ENCODE measurements around the gene NCAPG. TPM values are rescaled to one million over a fixed set of nuclear protein-coding genes. Genes with fewer than 3 reads are reported as not detected.

The NCAPG gene
- polyA plus RNA-seq, 1 donor from 2014 or later = 3.1 TPM

- H4K20me1 ChIP-seq (ENCODE audit: insufficient read depth) = no peaks in the 10 kb centered on the region
- H3K4me3 ChIP-seq (ENCODE audit: low read length) = no peak overlapping the region
- no peak overlapping the region for H3K9ac ChIP-seq (ENCODE audit: low read length)
- no peak overlapping the region for H2AFZ ChIP-seq (ENCODE audit: low read depth, low read length)
- H3K36me3 ChIP-seq (ENCODE audit: insufficient read depth, low read length) = no peaks in the 10 kb centered on the region
- H3K9me2 ChIP-seq (ENCODE audit: insufficient read depth, low read length) = no peaks in the 10 kb centered on the region
- H3F3A ChIP-seq (ENCODE audit: insufficient read depth, low read length, poor library complexity, severe bottlenecking) = no peaks in the 10 kb centered on the region
- TF ChIP-seq TAF1 (IDR thresholded peaks at IDR 0.05; ENCODE audit: low read depth) (no peak), RAD21 (conservative IDR thresholded peaks at IDR 0.05) (no peak), SMC3 (conservative IDR thresholded peaks at IDR 0.05; ENCODE audit: poor library complexity) (no peak), EZH2 (IDR thresholded peaks at IDR 0.05; ENCODE audit: borderline replicate concordance, insufficient read depth, low read length, poor library complexity, severe bottlenecking) (no peak), MXI1 (conservative IDR thresholded peaks at IDR 0.05; ENCODE audit: poor library complexity, severe bottlenecking) (no peak), POLR2AphosphoS5 (IDR thresholded peaks at IDR 0.05) (no peak)
- no peaks in the 10 kb centered on the region for H3K27me3 ChIP-seq (ENCODE audit: insufficient read depth, low read depth, low read length)
- H3K27ac ChIP-seq (ENCODE audit: low read length) = no peak overlapping the region
- no peaks in the 10 kb centered on the region for H3K9me3 ChIP-seq (ENCODE audit: low read length)
- no peak overlapping the region for H3K4me2 ChIP-seq (ENCODE audit: low read length)
- H3K79me2 ChIP-seq (replicated peaks; ENCODE audit: insufficient read depth, low read length) = no peaks in the 10 kb centered on the region
Observed at GRCh38 chr4:17875402-17876070, 64.8 kb downstream of the NCAPG start.

GRCh38 chr4:17876943-17877342 lies 66.2 kb downstream of the NCAPG start:
- Histone ChIP-seq H3K4me3 (ENCODE audit: low read length) (no peak overlapping the region), H2AFZ (ENCODE audit: low read depth, low read length) (no peak overlapping the region), H3K27ac (ENCODE audit: low read length) (no peak overlapping the region), H3K9me2 (ENCODE audit: insufficient read depth, low read length) (no peaks in the 10 kb centered on the region), H3K27me3 (ENCODE audit: insufficient read depth, low read depth, low read length) (no peaks in the 10 kb centered on the region), H4K20me1 (ENCODE audit: insufficient read depth) (no peaks in the 10 kb centered on the region), H3K4me2 (ENCODE audit: low read length) (no peak overlapping the region), H3F3A (ENCODE audit: insufficient read depth, low read length, poor library complexity, severe bottlenecking) (no peaks in the 10 kb centered on the region), H3K79me2 (replicated peaks; ENCODE audit: insufficient read depth, low read length) (no peaks in the 10 kb centered on the region), H3K9me3 (ENCODE audit: low read length) (no peaks in the 10 kb centered on the region), H3K36me3 (ENCODE audit: insufficient read depth, low read length) (no peaks in the 10 kb centered on the region), H3K9ac (ENCODE audit: low read length) (no peak overlapping the region)
- TF ChIP-seq TAF1 (IDR thresholded peaks at IDR 0.05; ENCODE audit: low read depth) = no peak
- no peak for TF ChIP-seq EZH2 (IDR thresholded peaks at IDR 0.05; ENCODE audit: borderline replicate concordance, insufficient read depth, low read length, poor library complexity, severe bottlenecking)
- TF ChIP-seq SMC3 (conservative IDR thresholded peaks at IDR 0.05; ENCODE audit: poor library complexity) = no peak
- no peak for TF ChIP-seq RAD21 (conservative IDR thresholded peaks at IDR 0.05)
- TF ChIP-seq POLR2AphosphoS5 (IDR thresholded peaks at IDR 0.05) = no peak
- TF ChIP-seq REST (IDR thresholded peaks at IDR 0.05; ENCODE audit: borderline replicate concordance) = no peak
- TF ChIP-seq MXI1 (conservative IDR thresholded peaks at IDR 0.05; ENCODE audit: poor library complexity, severe bottlenecking) = no peak
- no peak for TF ChIP-seq EP300 (conservative IDR thresholded peaks at IDR 0.05; ENCODE audit: poor library complexity, severe bottlenecking)
- no peak for TF ChIP-seq CTCF (IDR thresholded peaks at IDR 0.05; ENCODE audit: poor library complexity, severe bottlenecking)

All from neural cell (in vitro differentiated cells).